ENCODE data around the gene NIF3L1. TPM values are rescaled to one million over a fixed set of nuclear protein-coding genes. Genes with fewer than 3 reads are reported as not detected.

The NIF3L1 gene
- total and polyA plus RNA-seq, 10 of the 15 experiments (the other 5 are each of a cell fraction or from before 2014, with no cell fraction given) = 27.6 to 95.9 (median 53.8) TPM

- no peak for TF ChIP-seq BCLAF1 (IDR thresholded peaks at IDR 0.05)
- TF ChIP-seq RAD51 (IDR thresholded peaks at IDR 0.05) = 0 out of 2 replicates have a peak, but pooled peaks have one; percentile 40
- TF ChIP-seq ASH2L (IDR thresholded peaks at IDR 0.05; ENCODE audit: borderline replicate concordance, low read depth) = 0 out of 2 replicates have a peak, but pooled peaks have one; percentile 51
- TF ChIP-seq ZNF207 (IDR thresholded peaks at IDR 0.05; ENCODE audit: borderline replicate concordance) = peak; percentile 95
- TF ChIP-seq RB1 (IDR thresholded peaks at IDR 0.05; ENCODE audit: borderline replicate concordance) = peak; percentile 17; the same call in 1 of the 2 replicates
- TF ChIP-seq USF1 (IDR thresholded peaks at IDR 0.05; ENCODE audit: borderline replicate concordance, extremely low read length, insufficient read depth, low read depth, low read length) = no peak
- peak; percentile 54; the same call in 1 of the 2 replicates for TF ChIP-seq EED (IDR thresholded peaks at IDR 0.05; ENCODE audit: low read depth)
- peak; percentile 47; the same call in 1 of the 2 replicates for TF ChIP-seq MTA2 (IDR thresholded peaks at IDR 0.05; ENCODE audit: low read depth)
- peak; percentile 92 for TF ChIP-seq WRNIP1 (IDR thresholded peaks at IDR 0.05; ENCODE audit: borderline replicate concordance, low read depth, low read length)
- peak; percentile 97 for TF ChIP-seq SIN3A (IDR thresholded peaks at IDR 0.05; ENCODE audit: low read depth, low read length)
- no peak for TF ChIP-seq PBX3 (IDR thresholded peaks at IDR 0.05; ENCODE audit: insufficient replicate concordance, low read depth, low read length)
- peak; percentile 95 for TF ChIP-seq ZNF24 (IDR thresholded peaks at IDR 0.05)
- TF ChIP-seq CBX5 (IDR thresholded peaks at IDR 0.05; ENCODE audit: low read depth) = peak; percentile 65; the same call in 1 of the 2 replicates
- TF ChIP-seq HDAC2 (IDR thresholded peaks at IDR 0.05) = no peak; the same call in 1 of the 2 replicates
- peak; percentile 70; the same call in 1 of the 2 replicates for TF ChIP-seq MLLT1 (IDR thresholded peaks at IDR 0.05)
Measured at GRCh38 chr2:200888704-200889625, at the start of gene NIF3L1, which contains the start of gene PPIL3 (continued).
